ENCODE measurements around the gene INPP4B. TPM values are rescaled to one million over a fixed set of nuclear protein-coding genes. Genes with fewer than 3 reads are reported as not detected.

INPP4B gene
- total and polyA plus RNA-seq, 2 donors (not counting 1 experiment from before 2014, with no cell fraction given) = 0.03 TPM; not detected in 1

DNA sequence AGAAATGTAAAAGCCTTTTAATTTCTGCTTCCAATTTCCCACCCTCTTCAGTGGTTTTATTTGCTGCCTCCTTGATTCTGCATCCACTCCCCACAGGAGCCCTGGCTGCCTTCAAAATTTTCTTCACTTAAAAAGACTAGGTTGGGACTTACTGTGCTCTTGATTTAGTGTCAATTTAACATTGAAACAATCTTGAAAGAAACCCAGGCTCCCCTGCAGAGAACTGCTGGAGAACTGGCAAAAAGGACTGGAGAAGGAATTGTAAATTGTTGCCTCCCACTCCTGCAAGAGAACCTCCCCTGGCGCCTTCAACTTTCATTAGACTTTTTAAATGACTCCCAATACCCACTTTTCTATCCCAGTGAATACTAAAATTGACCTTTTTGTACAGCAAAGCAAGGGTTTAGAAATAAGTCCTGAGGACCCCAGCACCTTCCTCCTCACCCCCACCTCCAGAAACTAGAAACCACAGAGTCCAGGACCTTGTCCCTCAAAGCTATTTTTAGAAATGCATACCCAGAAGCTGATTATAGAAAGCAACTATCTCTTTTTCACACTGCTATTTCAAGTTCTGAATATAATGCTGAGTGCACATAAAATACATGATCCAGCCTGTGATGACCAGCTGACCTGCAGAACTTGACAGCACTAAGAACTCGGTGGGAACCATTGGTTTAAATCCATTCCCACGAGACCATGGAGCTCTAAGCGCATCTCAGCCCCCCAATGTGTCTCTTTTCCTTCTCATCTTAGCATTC lies 155.5 kb downstream of the INPP4B start:
- no peaks in the 10 kb centered on the region for H3K36me3 ChIP-seq (replicated peaks in 1 of 2; ENCODE audit: control extremely low read depth in 1 of 2, control insufficient read depth in 1 of 2, extremely low read depth in 1 of 2, insufficient read depth in 2 of 2, low read length in 1 of 2)
- 86% methylated on average over 3 of the region's 4 CpGs for WGBS (ENCODE audit: insufficient coverage)
- no peaks in the 10 kb centered on the region for H3K4me1 ChIP-seq (ENCODE audit: control insufficient read depth in 2 of 2, insufficient read depth in 2 of 2, low read length in 2 of 2)
- no peak overlapping the region for H3K27ac Mint-ChIP-seq
- no peaks in the 10 kb centered on the region for H3K27me3 ChIP-seq (replicated peaks in 1 of 4; ENCODE audit: control extremely low read depth in 1 of 4, control insufficient read depth in 3 of 4, insufficient read depth in 4 of 4, low read length in 3 of 4)
- H3K4me1 Mint-ChIP-seq = no peaks in the 10 kb centered on the region
- no peaks in the 10 kb centered on the region for H3K79me2 ChIP-seq (ENCODE audit: control insufficient read depth, insufficient read depth, low read length)
- H3K4me3 Mint-ChIP-seq = no peak overlapping the region
- no peak overlapping the region for H3K9ac ChIP-seq (ENCODE audit: low read length)
- H3K27ac ChIP-seq (ENCODE audit: low read length in 2 of 2) = no peak overlapping the region
- no peak overlapping the region for H2AFZ ChIP-seq (ENCODE audit: insufficient read depth, low read depth, low read length, poor library complexity, severe bottlenecking)
- ChIA-PET CTCF (no interaction called here), POLR2A (no interaction called here)
- H3K4me2 ChIP-seq (replicated peaks; ENCODE audit: low read depth, low read length, poor library complexity, severe bottlenecking) = no peak overlapping the region
- DNase-seq (no peak), ATAC-seq (ENCODE audit: low read depth) (no peak)
- no peaks in the 10 kb centered on the region for H3K9me3 ChIP-seq (ENCODE audit: control extremely low read depth in 1 of 3, control insufficient read depth in 2 of 3, insufficient read depth in 1 of 3, low read length in 2 of 3)
- H3K9me3 Mint-ChIP-seq (ENCODE audit: insufficient read depth) = no peaks in the 10 kb centered on the region
- no peaks in the 10 kb centered on the region for H3K27me3 Mint-ChIP-seq
- no peak overlapping the region for H3K4me3 ChIP-seq (ENCODE audit: control extremely low read depth in 1 of 5, extremely low read depth in 1 of 5, insufficient read depth in 1 of 5, low read depth in 2 of 5, low read length in 4 of 5)
- H4K20me1 ChIP-seq (ENCODE audit: control insufficient read depth, insufficient read depth, low read length, poor library complexity, severe bottlenecking) = no peaks in the 10 kb centered on the region
- no peak for TF ChIP-seq EZH2 (IDR thresholded peaks at IDR 0.05; ENCODE audit: borderline replicate concordance, insufficient read depth, low read depth, low read length, poor library complexity, severe bottlenecking)
- TF ChIP-seq, protein P1, sequence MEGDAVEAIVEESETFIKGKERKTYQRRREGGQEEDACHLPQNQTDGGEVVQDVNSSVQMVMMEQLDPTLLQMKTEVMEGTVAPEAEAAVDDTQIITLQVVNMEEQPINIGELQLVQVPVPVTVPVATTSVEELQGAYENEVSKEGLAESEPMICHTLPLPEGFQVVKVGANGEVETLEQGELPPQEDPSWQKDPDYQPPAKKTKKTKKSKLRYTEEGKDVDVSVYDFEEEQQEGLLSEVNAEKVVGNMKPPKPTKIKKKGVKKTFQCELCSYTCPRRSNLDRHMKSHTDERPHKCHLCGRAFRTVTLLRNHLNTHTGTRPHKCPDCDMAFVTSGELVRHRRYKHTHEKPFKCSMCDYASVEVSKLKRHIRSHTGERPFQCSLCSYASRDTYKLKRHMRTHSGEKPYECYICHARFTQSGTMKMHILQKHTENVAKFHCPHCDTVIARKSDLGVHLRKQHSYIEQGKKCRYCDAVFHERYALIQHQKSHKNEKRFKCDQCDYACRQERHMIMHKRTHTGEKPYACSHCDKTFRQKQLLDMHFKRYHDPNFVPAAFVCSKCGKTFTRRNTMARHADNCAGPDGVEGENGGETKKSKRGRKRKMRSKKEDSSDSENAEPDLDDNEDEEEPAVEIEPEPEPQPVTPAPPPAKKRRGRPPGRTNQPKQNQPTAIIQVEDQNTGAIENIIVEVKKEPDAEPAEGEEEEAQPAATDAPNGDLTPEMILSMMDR (IDR thresholded peaks at IDR 0.05) = no peak
- intact Hi-C loops (cut with micrococcal nuclease) = no loop called here

DNA sequence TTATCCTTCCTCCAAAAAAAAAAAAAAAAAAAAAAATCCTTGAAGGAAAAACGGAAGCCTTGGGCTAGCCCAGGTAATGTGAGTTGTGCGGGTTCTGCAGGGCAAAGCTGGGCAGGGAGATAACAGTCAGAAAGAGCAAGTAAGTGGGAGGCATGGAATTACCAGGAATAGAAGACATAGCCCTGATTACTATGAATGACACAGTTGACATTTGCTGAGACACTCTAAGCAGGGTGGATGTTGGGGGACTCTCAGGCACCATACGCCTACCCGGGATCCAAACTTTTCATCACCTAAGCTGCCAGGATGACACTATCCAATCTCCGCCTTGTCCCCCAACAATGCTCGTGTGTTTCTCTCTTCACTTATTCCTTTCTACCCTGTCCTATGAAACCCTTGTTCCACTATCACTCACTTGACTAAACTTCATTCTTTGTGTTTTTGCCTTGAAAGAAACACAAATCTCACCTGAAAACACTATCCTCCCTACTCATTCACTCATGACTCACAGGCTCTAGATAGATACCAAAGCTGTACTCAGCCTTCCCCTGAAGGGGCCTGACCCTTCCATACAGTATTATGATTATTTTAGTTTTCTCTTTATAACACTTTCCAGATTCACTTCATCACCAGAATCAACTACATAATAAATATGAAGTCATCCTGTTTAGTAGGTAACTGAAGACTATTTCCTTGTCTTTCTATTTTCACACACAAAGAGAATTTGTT lies 158.4 kb downstream of the INPP4B start:
- H3K4me1 Mint-ChIP-seq = no peaks in the 10 kb centered on the region
- H3K79me2 ChIP-seq (ENCODE audit: control insufficient read depth, insufficient read depth, low read length) = no peaks in the 10 kb centered on the region
- H3K4me2 ChIP-seq (replicated peaks; ENCODE audit: low read depth, low read length, poor library complexity, severe bottlenecking) = no peak overlapping the region
- intact Hi-C loops (cut with micrococcal nuclease) = no loop called here
- no peaks in the 10 kb centered on the region for H3K36me3 ChIP-seq (replicated peaks in 1 of 2; ENCODE audit: control extremely low read depth in 1 of 2, control insufficient read depth in 1 of 2, extremely low read depth in 1 of 2, insufficient read depth in 2 of 2, low read length in 1 of 2)
- no peaks in the 10 kb centered on the region for H3K4me1 ChIP-seq (ENCODE audit: control insufficient read depth in 2 of 2, insufficient read depth in 2 of 2, low read length in 2 of 2)
- H3K4me3 Mint-ChIP-seq = no peak overlapping the region
- ChIA-PET POLR2A (no interaction called here), CTCF (no interaction called here)
- no peaks in the 10 kb centered on the region for H3K9me3 ChIP-seq (ENCODE audit: control extremely low read depth in 1 of 3, control insufficient read depth in 2 of 3, insufficient read depth in 1 of 3, low read length in 2 of 3)
- H3K4me3 ChIP-seq (ENCODE audit: control extremely low read depth in 1 of 5, extremely low read depth in 1 of 5, insufficient read depth in 1 of 5, low read depth in 2 of 5, low read length in 4 of 5) = no peak overlapping the region
- no peak for DNase-seq
- no peak overlapping the region for H3K27ac ChIP-seq (ENCODE audit: low read length in 2 of 2)
- no peak overlapping the region for H3K9ac ChIP-seq (ENCODE audit: low read length)
- H4K20me1 ChIP-seq (ENCODE audit: control insufficient read depth, insufficient read depth, low read length, poor library complexity, severe bottlenecking) = no peaks in the 10 kb centered on the region
- no peak for ATAC-seq (ENCODE audit: low read depth)
- H3K27me3 ChIP-seq (replicated peaks in 1 of 4; ENCODE audit: control extremely low read depth in 1 of 4, control insufficient read depth in 3 of 4, insufficient read depth in 4 of 4, low read length in 3 of 4) = no peaks in the 10 kb centered on the region
- H3K27ac Mint-ChIP-seq = no peak overlapping the region
- no peak overlapping the region for H2AFZ ChIP-seq (ENCODE audit: insufficient read depth, low read depth, low read length, poor library complexity, severe bottlenecking)
- H3K9me3 Mint-ChIP-seq (ENCODE audit: insufficient read depth) = no peaks in the 10 kb centered on the region
- TF ChIP-seq, protein P1 (IDR thresholded peaks at IDR 0.05) = no peak
- TF ChIP-seq EZH2 (IDR thresholded peaks at IDR 0.05; ENCODE audit: borderline replicate concordance, insufficient read depth, low read depth, low read length, poor library complexity, severe bottlenecking) = no peak
- 100% methylated on average over 5 of the region's 6 CpGs for WGBS (ENCODE audit: insufficient coverage)
- H3K27me3 Mint-ChIP-seq = no peaks in the 10 kb centered on the region

All from B cell (primary cell).